ENCODE results near the gene EIF4A2. TPM values are rescaled to one million over a fixed set of nuclear protein-coding genes. Genes with fewer than 3 reads are reported as not detected.

Gene EIF4A2
- total and polyA plus RNA-seq, 9 of the 15 experiments (the other 6 are each of a cell fraction or from before 2014, with no cell fraction given) = 307 to 754 (median 435) TPM

DNA sequence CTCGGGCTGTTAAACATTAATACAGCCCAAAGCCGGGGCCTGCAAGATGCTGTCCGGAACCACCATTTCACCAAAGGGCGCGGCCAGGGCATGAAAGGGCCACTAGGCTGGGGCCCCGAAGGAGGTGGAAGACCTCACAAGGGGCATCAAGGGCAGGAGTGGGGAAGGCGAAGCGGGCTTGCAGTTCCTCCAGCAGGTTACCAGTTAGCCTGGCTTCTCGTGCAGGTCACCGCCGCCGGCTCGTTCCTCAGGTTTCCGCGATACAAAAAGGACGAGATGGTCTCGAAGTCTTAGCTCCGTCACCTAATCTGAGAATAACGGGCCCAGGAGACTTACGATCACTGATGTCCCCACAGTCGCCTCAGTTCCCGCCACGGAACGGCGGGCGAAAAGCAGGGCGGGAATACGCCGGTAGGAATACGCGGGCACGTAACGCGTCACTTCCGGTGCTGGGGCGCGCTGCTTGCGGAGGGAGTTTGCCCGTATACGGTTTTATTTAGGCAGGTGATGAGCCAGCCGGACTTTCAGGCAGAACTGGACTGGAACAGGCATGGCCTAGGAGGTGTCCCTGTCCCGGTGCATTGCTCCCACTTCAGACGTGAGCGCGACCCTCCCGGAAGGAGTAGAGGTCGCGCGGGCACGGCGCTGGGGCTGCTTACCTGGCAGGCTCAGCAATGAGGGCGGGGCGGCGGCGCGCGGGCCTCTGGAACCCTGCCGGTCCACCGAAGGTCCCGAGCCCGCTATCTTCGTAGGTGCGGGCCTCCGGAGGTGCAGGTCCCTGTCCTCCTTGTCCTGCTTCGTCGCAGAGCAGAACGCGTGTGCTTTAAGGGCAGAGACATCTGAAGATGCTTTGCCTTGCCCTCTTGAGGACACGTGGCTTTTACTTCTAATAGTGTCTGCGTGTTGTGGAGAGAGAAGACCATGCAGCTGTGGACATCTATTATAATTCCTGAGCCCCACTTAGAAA, 23.0 kb downstream of the EIF4A2 start, which contains the start of gene RFC4 (continued):
- TF ChIP-seq TOE1 (IDR thresholded peaks at IDR 0.05; ENCODE audit: borderline replicate concordance) (peak; percentile 61; the same call in 1 of the 2 replicates), TOE1 (CRISPR knock-in tag; IDR thresholded peaks at IDR 0.05; ENCODE audit: borderline replicate concordance, low read depth) (no peak), PRPF4 (IDR thresholded peaks at IDR 0.05; ENCODE audit: insufficient read depth, low read depth, low read length, poor library complexity, severe bottlenecking) (no peak), ZNF217 (CRISPR knock-in tag; IDR thresholded peaks at IDR 0.05) (no peak), FIP1L1 (IDR thresholded peaks at IDR 0.05; ENCODE audit: low read depth, low read length, poor library complexity, severe bottlenecking) (peak; percentile 36), RFX1 (IDR thresholded peaks at IDR 0.05) (no peak), SLC30A9 (CRISPR knock-in tag; IDR thresholded peaks at IDR 0.05) (no peak), ZEB2 (IDR thresholded peaks at IDR 0.05) (peak; percentile 84; the same call in 1 of the 2 replicates), NR1H2 (CRISPR knock-in tag; IDR thresholded peaks at IDR 0.05) (peak; percentile 62; the same call in 1 of the 2 replicates), ZNF584 (CRISPR knock-in tag; IDR thresholded peaks at IDR 0.05; ENCODE audit: low read depth) (no peak), YY1 (IDR thresholded peaks at IDR 0.05; ENCODE audit: borderline replicate concordance in 1 of 3, control insufficient read depth in 1 of 3, extremely low read depth in 1 of 3, insufficient read depth in 3 of 3, insufficient read length in 1 of 3, insufficient replicate concordance in 2 of 3, low read depth in 1 of 3, low read length in 2 of 3) (peak in 1 of 3 experiments; percentile 42), PHF20 (IDR thresholded peaks at IDR 0.05; ENCODE audit: partially characterized antibody) (peak; percentile 77), ZNF551 (CRISPR knock-in tag; IDR thresholded peaks at IDR 0.05) (no peak), ZNF324 (CRISPR knock-in tag; IDR thresholded peaks at IDR 0.05) (no peak), ZNF316 (IDR thresholded peaks at IDR 0.05) (0 out of 2 replicates have a peak, but pooled peaks have one; percentile 17), ERF (CRISPR knock-in tag; IDR thresholded peaks at IDR 0.05) (peak; percentile 15; the same call in 1 of the 2 replicates), CHCHD3 (CRISPR knock-in tag; IDR thresholded peaks at IDR 0.05) (no peak), ZNF239 (CRISPR knock-in tag; IDR thresholded peaks at IDR 0.05) (no peak)
- TF ChIP-seq, protein P1, sequence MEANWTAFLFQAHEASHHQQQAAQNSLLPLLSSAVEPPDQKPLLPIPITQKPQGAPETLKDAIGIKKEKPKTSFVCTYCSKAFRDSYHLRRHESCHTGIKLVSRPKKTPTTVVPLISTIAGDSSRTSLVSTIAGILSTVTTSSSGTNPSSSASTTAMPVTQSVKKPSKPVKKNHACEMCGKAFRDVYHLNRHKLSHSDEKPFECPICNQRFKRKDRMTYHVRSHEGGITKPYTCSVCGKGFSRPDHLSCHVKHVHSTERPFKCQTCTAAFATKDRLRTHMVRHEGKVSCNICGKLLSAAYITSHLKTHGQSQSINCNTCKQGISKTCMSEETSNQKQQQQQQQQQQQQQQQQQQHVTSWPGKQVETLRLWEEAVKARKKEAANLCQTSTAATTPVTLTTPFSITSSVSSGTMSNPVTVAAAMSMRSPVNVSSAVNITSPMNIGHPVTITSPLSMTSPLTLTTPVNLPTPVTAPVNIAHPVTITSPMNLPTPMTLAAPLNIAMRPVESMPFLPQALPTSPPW (CRISPR knock-in tag; IDR thresholded peaks at IDR 0.05) = peak; percentile 65
- TF ChIP-seq, protein P2, sequence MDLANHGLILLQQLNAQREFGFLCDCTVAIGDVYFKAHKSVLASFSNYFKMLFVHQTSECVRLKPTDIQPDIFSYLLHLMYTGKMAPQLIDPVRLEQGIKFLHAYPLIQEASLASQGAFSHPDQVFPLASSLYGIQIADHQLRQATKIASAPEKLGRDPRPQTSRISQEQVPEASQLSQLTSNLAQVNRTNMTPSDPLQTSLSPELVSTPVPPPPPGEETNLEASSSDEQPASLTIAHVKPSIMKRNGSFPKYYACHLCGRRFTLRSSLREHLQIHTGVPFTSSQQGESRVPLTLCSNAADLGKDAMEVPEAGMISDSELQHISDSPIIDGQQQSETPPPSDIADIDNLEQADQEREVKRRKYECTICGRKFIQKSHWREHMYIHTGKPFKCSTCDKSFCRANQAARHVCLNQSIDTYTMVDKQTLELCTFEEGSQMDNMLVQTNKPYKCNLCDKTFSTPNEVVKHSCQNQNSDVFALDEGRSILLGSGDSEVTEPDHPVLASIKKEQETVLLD (IDR thresholded peaks at IDR 0.05) = peak; percentile 91
- TF ChIP-seq, protein P3, sequence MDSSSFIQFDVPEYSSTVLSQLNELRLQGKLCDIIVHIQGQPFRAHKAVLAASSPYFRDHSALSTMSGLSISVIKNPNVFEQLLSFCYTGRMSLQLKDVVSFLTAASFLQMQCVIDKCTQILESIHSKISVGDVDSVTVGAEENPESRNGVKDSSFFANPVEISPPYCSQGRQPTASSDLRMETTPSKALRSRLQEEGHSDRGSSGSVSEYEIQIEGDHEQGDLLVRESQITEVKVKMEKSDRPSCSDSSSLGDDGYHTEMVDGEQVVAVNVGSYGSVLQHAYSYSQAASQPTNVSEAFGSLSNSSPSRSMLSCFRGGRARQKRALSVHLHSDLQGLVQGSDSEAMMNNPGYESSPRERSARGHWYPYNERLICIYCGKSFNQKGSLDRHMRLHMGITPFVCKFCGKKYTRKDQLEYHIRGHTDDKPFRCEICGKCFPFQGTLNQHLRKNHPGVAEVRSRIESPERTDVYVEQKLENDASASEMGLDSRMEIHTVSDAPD (CRISPR knock-in tag; IDR thresholded peaks at IDR 0.05) = no peak
- TF ChIP-seq, protein P4, sequence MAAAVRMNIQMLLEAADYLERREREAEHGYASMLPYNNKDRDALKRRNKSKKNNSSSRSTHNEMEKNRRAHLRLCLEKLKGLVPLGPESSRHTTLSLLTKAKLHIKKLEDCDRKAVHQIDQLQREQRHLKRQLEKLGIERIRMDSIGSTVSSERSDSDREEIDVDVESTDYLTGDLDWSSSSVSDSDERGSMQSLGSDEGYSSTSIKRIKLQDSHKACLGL (CRISPR knock-in tag; IDR thresholded peaks at IDR 0.05; ENCODE audit: borderline replicate concordance, poor library complexity, severe bottlenecking) = no peak

Measured in K562 (cell line).